Astrocyte (in vitro differentiated cells and primary cell): ENCODE results near the gene TOR1AIP1. TPM values are rescaled to one million over a fixed set of nuclear protein-coding genes. Genes with fewer than 3 reads are reported as not detected.
"Not testable (repeated sequence)": the region's sequence is repeated elsewhere in the genome, so short reads cannot be mapped to it uniquely, and the experiment has no call there.

Source experiments
- DNase-seq: peaks from one replicate; pipeline ENCODE4 v3.0.0-alpha.2; 2010; ENCODE audit warnings: low read depth
- FAIRE-seq: peaks from 2 replicates; lab custom pipeline; 2011; peaks lifted over from hg19 to GRCh38; lab: Jason Lieb, UNC
- H2AFZ ChIP-seq: 2 replicates; pipeline ENCODE4 v1.6.0; 2012; ENCODE audit warnings: low read depth, low read length, inconsistent platforms
- H3K27ac ChIP-seq: 2 replicates; pipeline ENCODE4 v1.5.1; 2011; ENCODE audit warnings: low read depth, low read length, inconsistent platforms
- H3K27me3 ChIP-seq: 2 replicates; pipeline ENCODE4 v1.6.0; 2011; ENCODE audit warnings: low read length, inconsistent platforms; ENCODE audit not compliant: insufficient read depth
- H3K36me3 ChIP-seq: 2 replicates; pipeline ENCODE4 v1.5.1; 2011; ENCODE audit warnings: low read length, inconsistent platforms; ENCODE audit not compliant: insufficient read depth
- H3K4me1 ChIP-seq: 2 replicates; pipeline ENCODE4 v1.5.1; 2011; ENCODE audit warnings: low read length, inconsistent platforms; ENCODE audit not compliant: insufficient read depth
- H3K4me2 ChIP-seq: 2 replicates; pipeline ENCODE4 v1.6.0; 2012; ENCODE audit warnings: low read length, inconsistent platforms
- H3K4me3 ChIP-seq: 2 replicates; pipeline ENCODE4 v1.5.1; 2011; ENCODE audit warnings: low read depth, mild to moderate bottlenecking, low read length, inconsistent platforms; ENCODE audit not compliant: insufficient read depth
- H3K79me2 ChIP-seq: 2 replicates; pipeline ENCODE4 v1.6.0; 2012; ENCODE audit warnings: mild to moderate bottlenecking, low read length, inconsistent platforms; ENCODE audit not compliant: insufficient read depth
- H3K9ac ChIP-seq: 2 replicates; pipeline ENCODE4 v1.6.0; 2012; ENCODE audit warnings: mild to moderate bottlenecking, low read length, inconsistent platforms
- H3K9me3 ChIP-seq: 2 replicates; pipeline ENCODE4 v1.5.1; 2012; ENCODE audit warnings: low read depth, mild to moderate bottlenecking, low read length, inconsistent platforms; ENCODE audit not compliant: insufficient read depth
- H4K20me1 ChIP-seq: 2 replicates; pipeline ENCODE4 v1.6.0; 2012; ENCODE audit warnings: low read length, inconsistent platforms; ENCODE audit not compliant: insufficient read depth
- H3K27ac Mint-ChIP-seq: one replicate; pipeline ENCODE4 v1.8.0; 2021; ENCODE audit warnings: mild to moderate bottlenecking, mixed read lengths; ENCODE audit not compliant: unreplicated experiment
- H3K27me3 Mint-ChIP-seq: one replicate; pipeline ENCODE4 v1.8.0; 2021; ENCODE audit warnings: low read depth, mixed read lengths; ENCODE audit not compliant: unreplicated experiment
- H3K36me3 Mint-ChIP-seq: one replicate; pipeline ENCODE4 v1.8.0; 2021; ENCODE audit warnings: low read depth, mixed read lengths; ENCODE audit not compliant: unreplicated experiment
- H3K4me1 Mint-ChIP-seq: one replicate; pipeline ENCODE4 v1.8.0; 2021; ENCODE audit warnings: low read depth, mixed read lengths; ENCODE audit not compliant: unreplicated experiment
- H3K4me3 Mint-ChIP-seq: one replicate; pipeline ENCODE4 v1.8.0; 2021; ENCODE audit warnings: mild to moderate bottlenecking, moderate library complexity, mixed read lengths; ENCODE audit not compliant: unreplicated experiment
- H3K9me3 Mint-ChIP-seq: one replicate; pipeline ENCODE4 v1.8.0; 2021; ENCODE audit warnings: mild to moderate bottlenecking, mixed read lengths; ENCODE audit not compliant: unreplicated experiment
- CTCF ChIP-seq: IDR thresholded peaks from 2 replicates; pipeline ENCODE4 v1.5.1; 2011; ENCODE audit warnings: low read depth, mild to moderate bottlenecking, inconsistent platforms, low read length, moderate library complexity; ENCODE audit not compliant: insufficient read depth
- EZH2 ChIP-seq: IDR thresholded peaks from 2 replicates; pipeline ENCODE4 v1.6.1; 2012; ENCODE audit warnings: mild to moderate bottlenecking, low read length, inconsistent platforms; ENCODE audit not compliant: insufficient read depth
- total RNA-seq: library from RNA; stranded (reverse); gene quantifications from 2 replicates; pipeline ENCODE4 v1.2.1, GENCODE V29; 2021

The TOR1AIP1 gene
- total RNA-seq, 1 donor from 2014 or later, result 37.4 TPM

GRCh38 chr1:179840107-179840506 is 42.0 kb upstream of the TOR1AIP1 start:
- no peak overlapping the region for H3K4me3 ChIP-seq
- no peaks in the 10 kb centered on the region for H3K9me3 Mint-ChIP-seq
- H3K27ac ChIP-seq, result no peak overlapping the region
- peaks cover 8% of the 10 kb centered on the region for H3K36me3 Mint-ChIP-seq
- no peak for FAIRE-seq
- H3K27me3 ChIP-seq, result no peaks in the 10 kb centered on the region
- H3K27me3 Mint-ChIP-seq, result no peaks in the 10 kb centered on the region
- H4K20me1 ChIP-seq, result peaks cover 5% of the 10 kb centered on the region
- no peaks in the 10 kb centered on the region for H3K36me3 ChIP-seq
- H3K27ac Mint-ChIP-seq, result no peak overlapping the region
- H3K4me2 ChIP-seq, result no peak overlapping the region
- TF ChIP-seq EZH2, result no peak
- TF ChIP-seq CTCF, result no peak
- H3K4me1 Mint-ChIP-seq, result peaks cover 3% of the 10 kb centered on the region
- no peaks in the 10 kb centered on the region for H3K79me2 ChIP-seq
- H3K9me3 ChIP-seq, result no peaks in the 10 kb centered on the region
- no peak overlapping the region for H3K4me3 Mint-ChIP-seq
- no peak overlapping the region for H3K9ac ChIP-seq
- H3K4me1 ChIP-seq, result no peaks in the 10 kb centered on the region
- H2AFZ ChIP-seq, result no peak overlapping the region
- DNase-seq, result no peak

- H3K79me2 ChIP-seq, result peaks cover 3% of the 10 kb centered on the region
- no peaks in the 10 kb centered on the region for H3K4me1 ChIP-seq
- no peaks in the 10 kb centered on the region for H3K27me3 ChIP-seq
- Mint-ChIP-seq H3K36me3 (peaks cover 14% of the 10 kb centered on the region), H3K27ac (no peak overlapping the region), H3K4me3 (no peak overlapping the region), H3K4me1 (no peaks in the 10 kb centered on the region), H3K27me3 (no peaks in the 10 kb centered on the region), H3K9me3 (no peaks in the 10 kb centered on the region)
- no peak overlapping the region for H3K9ac ChIP-seq
- peaks cover 15% of the 10 kb centered on the region for H4K20me1 ChIP-seq
- no peaks in the 10 kb centered on the region for H3K9me3 ChIP-seq
- no peak overlapping the region for H3K4me2 ChIP-seq
- peaks cover 26% of the 10 kb centered on the region for H3K36me3 ChIP-seq
- H2AFZ ChIP-seq, result no peak overlapping the region
- no peak overlapping the region for H3K27ac ChIP-seq
- FAIRE-seq, result no peak
- no peak overlapping the region for H3K4me3 ChIP-seq
- TF ChIP-seq CTCF (no peak), EZH2 (no peak)
- DNase-seq, result no peak
These were observed 33.9 kb upstream of the TOR1AIP1 start for GRCh38 chr1:179848233-179848632.

- DNase-seq, result no peak
- H3K4me1 Mint-ChIP-seq, result no peaks in the 10 kb centered on the region
- no peak for FAIRE-seq
These were observed 29.0 kb upstream of the TOR1AIP1 start for GRCh38 chr1:179853102-179853501.

GRCh38 chr1:179855831-179856230 is 26.3 kb upstream of the TOR1AIP1 start:
- not testable (repeated sequence) for H3K27me3 ChIP-seq, H4K20me1 ChIP-seq, H3K9me3 Mint-ChIP-seq, H3K4me3 Mint-ChIP-seq, FAIRE-seq, H3K27me3 Mint-ChIP-seq, DNase-seq, H3K27ac Mint-ChIP-seq, H3K4me1 ChIP-seq, H3K36me3 Mint-ChIP-seq, H3K4me3 ChIP-seq, H3K4me2 ChIP-seq, H2AFZ ChIP-seq, H3K4me1 Mint-ChIP-seq, H3K9me3 ChIP-seq, H3K79me2 ChIP-seq, H3K27ac ChIP-seq, H3K9ac ChIP-seq
- H3K36me3 ChIP-seq, result peaks cover 21% of the 10 kb centered on the region

More at GRCh38 chr1:179853102-179853501, 29.0 kb upstream of the TOR1AIP1 start:
- Histone ChIP-seq H3K27ac (no peak overlapping the region), H3K4me1 (no peaks in the 10 kb centered on the region), H3K4me3 (no peak overlapping the region), H3K36me3 (peaks cover 28% of the 10 kb centered on the region), H3K79me2 (no peaks in the 10 kb centered on the region), H3K27me3 (no peaks in the 10 kb centered on the region), H3K4me2 (no peak overlapping the region), H4K20me1 (no peaks in the 10 kb centered on the region), H3K9ac (no peak overlapping the region), H3K9me3 (no peaks in the 10 kb centered on the region), H2AFZ (no peak overlapping the region)
- Mint-ChIP-seq H3K9me3 (no peaks in the 10 kb centered on the region), H3K4me3 (no peak overlapping the region), H3K27ac (no peak overlapping the region), H3K27me3 (no peaks in the 10 kb centered on the region), H3K36me3 (peaks cover 8% of the 10 kb centered on the region)
- TF ChIP-seq EZH2 (no peak), CTCF (no peak)
